Mesodermal cell (in vitro differentiated cells): ENCODE data around the gene DYSF.

Source experiments
- H3K27ac ChIP-seq: 2 replicates; pipeline ENCODE4 v1.7.0; 2013; ENCODE audit warnings: mild to moderate bottlenecking, low read depth, low read length, moderate library complexity; ENCODE audit not compliant: severe bottlenecking
- H3K36me3 ChIP-seq: 2 replicates; pipeline ENCODE4 v1.7.1; 2013; ENCODE audit warnings: mild to moderate bottlenecking, low read length, moderate library complexity; ENCODE audit not compliant: control insufficient read depth, insufficient read depth
- H3K4me1 ChIP-seq: one replicate; pipeline ENCODE4 v1.7.1; 2013; ENCODE audit warnings: mild to moderate bottlenecking, low read length; ENCODE audit not compliant: insufficient read depth, control insufficient read depth, poor library complexity, severe bottlenecking
- H3K4me3 ChIP-seq: 2 replicates; pipeline ENCODE4 v1.7.0; 2013; ENCODE audit warnings: low read length, control low read depth, mild to moderate bottlenecking; ENCODE audit not compliant: insufficient read depth, poor library complexity, severe bottlenecking; ENCODE audit errors: extremely low read depth
- H3K9me3 ChIP-seq: 2 replicates; pipeline ENCODE4 v1.7.1; 2013; ENCODE audit warnings: mild to moderate bottlenecking, low read length, moderate library complexity; ENCODE audit not compliant: control insufficient read depth
- WGBS, 2 experiments: methylation state at CpG; one replicate each; pipeline ENCODE4 v1.1.5; 2013; ENCODE audit warnings: missing lambda C conversion rate in 2 of 2; ENCODE audit not compliant: insufficient coverage in 2 of 2; 5-methylcytosine and 5-hydroxymethylcytosine counted together

Gene DYSF

GRCh38 chr2:71721362-71721665 lies 268.0 kb downstream of the DYSF start:
- H3K9me3 ChIP-seq = no peaks in the 10 kb centered on the region
- H3K36me3 ChIP-seq = no peaks in the 10 kb centered on the region
- peaks cover 12% of the 10 kb centered on the region for H3K4me1 ChIP-seq
- H3K27ac ChIP-seq = no peak overlapping the region
- H3K4me3 ChIP-seq = no peak overlapping the region
- no CpG with 5 or more reads among the region's 1 CpG for WGBS, 2 experiments

- H3K27ac ChIP-seq = no peak overlapping the region
- WGBS, 2 experiments = 71 to 83% methylated on average over 1 of the region's 2 CpGs
- H3K9me3 ChIP-seq = no peaks in the 10 kb centered on the region
- peaks cover 12% of the 10 kb centered on the region for H3K4me1 ChIP-seq
- no peaks in the 10 kb centered on the region for H3K36me3 ChIP-seq
- H3K4me3 ChIP-seq = no peak overlapping the region
Observed at GRCh38 chr2:71721669-71722068, 268.3 kb downstream of the DYSF start.

GRCh38 chr2:71722286-71722685 lies 268.9 kb downstream of the DYSF start:
- H3K9me3 ChIP-seq = no peaks in the 10 kb centered on the region
- H3K27ac ChIP-seq = no peak overlapping the region
- WGBS, 2 experiments = 92 to 100% methylated on average over 1 of the region's 1 CpG
- H3K4me1 ChIP-seq = peaks cover 12% of the 10 kb centered on the region
- no peak overlapping the region for H3K4me3 ChIP-seq
- H3K36me3 ChIP-seq = no peaks in the 10 kb centered on the region

GRCh38 chr2:71724793-71725192 lies 271.4 kb downstream of the DYSF start:
- Histone ChIP-seq H3K27ac (no peak overlapping the region), H3K9me3 (no peaks in the 10 kb centered on the region), H3K36me3 (no peaks in the 10 kb centered on the region), H3K4me3 (no peak overlapping the region), H3K4me1 (peaks cover 12% of the 10 kb centered on the region)
- no CpG with 5 or more reads among the region's 1 CpG for WGBS, 2 experiments

GRCh38 chr2:71725836-71726235 lies 272.5 kb downstream of the DYSF start:
- Histone ChIP-seq H3K27ac (no peak overlapping the region), H3K9me3 (no peaks in the 10 kb centered on the region), H3K4me1 (peaks cover 7% of the 10 kb centered on the region)

GRCh38 chr2:71727562-71727961 lies 274.2 kb downstream of the DYSF start:
- H3K36me3 ChIP-seq = no peaks in the 10 kb centered on the region
- H3K9me3 ChIP-seq = no peaks in the 10 kb centered on the region
- H3K4me3 ChIP-seq = no peak overlapping the region
- H3K27ac ChIP-seq = no peak overlapping the region
- WGBS, 2 experiments = 92 to 94% methylated on average over 1 of the region's 2 CpGs
- no peaks in the 10 kb centered on the region for H3K4me1 ChIP-seq

More at GRCh38 chr2:71725836-71726235, 272.5 kb downstream of the DYSF start:
- no peaks in the 10 kb centered on the region for H3K36me3 ChIP-seq
- no peak overlapping the region for H3K4me3 ChIP-seq

- WGBS, 2 experiments = no CpG with 5 or more reads among the region's 1 CpG
- H3K27ac ChIP-seq = no peak overlapping the region
Observed at GRCh38 chr2:71728036-71728435, 274.7 kb downstream of the DYSF start.

GRCh38 chr2:71730785-71731383 lies 277.5 kb downstream of the DYSF start:
- no peaks in the 10 kb centered on the region for H3K4me1 ChIP-seq
- no peak overlapping the region for H3K27ac ChIP-seq
- 92 to 95% methylated on average over 13 to 15 of the region's 17 CpGs for WGBS, 2 experiments

More at GRCh38 chr2:71728036-71728435, 274.7 kb downstream of the DYSF start:
- no peaks in the 10 kb centered on the region for H3K4me1 ChIP-seq
- H3K36me3 ChIP-seq = no peaks in the 10 kb centered on the region
- no peaks in the 10 kb centered on the region for H3K9me3 ChIP-seq
- H3K4me3 ChIP-seq = no peak overlapping the region

GRCh38 chr2:71734620-71735019 lies 281.3 kb downstream of the DYSF start:
- Histone ChIP-seq H3K4me1 (no peaks in the 10 kb centered on the region), H3K4me3 (no peak overlapping the region), H3K9me3 (no peaks in the 10 kb centered on the region), H3K27ac (no peak overlapping the region), H3K36me3 (no peaks in the 10 kb centered on the region)

More at GRCh38 chr2:71730785-71731383, 277.5 kb downstream of the DYSF start:
- H3K36me3 ChIP-seq = no peaks in the 10 kb centered on the region
- no peaks in the 10 kb centered on the region for H3K9me3 ChIP-seq
- no peak overlapping the region for H3K4me3 ChIP-seq

- H3K36me3 ChIP-seq = no peaks in the 10 kb centered on the region
- no peaks in the 10 kb centered on the region for H3K4me1 ChIP-seq
- no peak overlapping the region for H3K27ac ChIP-seq
- H3K9me3 ChIP-seq = no peaks in the 10 kb centered on the region
- 100% methylated on average over 1 of the region's 1 CpG; no CpG with 5 or more reads in 1 of the 2 experiments for WGBS, 2 experiments
- no peak overlapping the region for H3K4me3 ChIP-seq
Observed at GRCh38 chr2:71735676-71736075, 282.3 kb downstream of the DYSF start.
